Medulla oblongata (tissue), 1 donor: ENCODE data around the gene MTFR2.

Experiments
- DNase-seq: peaks from one replicate; pipeline ENCODE4 v3.0.0-alpha.2; 2015; ENCODE audit errors: extremely low spot score

The MTFR2 gene

GRCh38 chr6:136249811-136250685, at the start of gene MTFR2:
Gene MTFR2 (minus strand): TSS chr6:136250311. CDS start chr6:136249099, 1,212 bp downstream.
- DNase-seq: peak; percentile 99

GRCh38 chr6:136294621-136295020, 44.5 kb upstream of the MTFR2 start:
- DNase-seq: no peak

GRCh38 chr6:136290410-136291010, 40.4 kb upstream of the MTFR2 start:
- peak; percentile 79 for DNase-seq

- peak; percentile 100 for DNase-seq
Observed at GRCh38 chr6:136289579-136290409, 39.7 kb upstream of the MTFR2 start, which contains the start of gene BCLAF1. Gene BCLAF1 (minus strand): TSS chr6:136289846. CDS start chr6:136279866, 9,980 bp downstream.

- DNase-seq: peak; percentile 91
Observed at GRCh38 chr6:136289327-136289578, 39.1 kb upstream of the MTFR2 start.

GRCh38 chr6:136288566-136289326, 38.6 kb upstream of the MTFR2 start:
- DNase-seq: peak; percentile 84

GRCh38 chr6:136284909-136285308, 34.8 kb upstream of the MTFR2 start:
- DNase-seq: no peak

GRCh38 chr6:136282906-136283305, 32.8 kb upstream of the MTFR2 start:
- no peak for DNase-seq

- DNase-seq: no peak
Observed at GRCh38 chr6:136280032-136280609, 30.0 kb upstream of the MTFR2 start.

GRCh38 chr6:136274062-136274461, 24.0 kb upstream of the MTFR2 start:
- no peak for DNase-seq

GRCh38 chr6:136265101-136265500, 15.0 kb upstream of the MTFR2 start:
- no peak for DNase-seq

- no peak for DNase-seq
Observed at GRCh38 chr6:136262940-136263339, 12.8 kb upstream of the MTFR2 start.

GRCh38 chr6:136254851-136255466, 4.8 kb upstream of the MTFR2 start:
- DNase-seq: no peak

GRCh38 chr6:136253734-136254133, 3.6 kb upstream of the MTFR2 start:
- no peak for DNase-seq

- no peak for DNase-seq
Observed at GRCh38 chr6:136252441-136252840, 2.3 kb upstream of the MTFR2 start.

- no peak for DNase-seq
Observed at GRCh38 chr6:136251394-136251793, 1.3 kb upstream of the MTFR2 start.

- peak; percentile 14 for DNase-seq
Observed at GRCh38 chr6:136250686-136251008, 536 bp upstream of the MTFR2 start.

GRCh38 chr6:136249336-136249735, 775 bp downstream of the MTFR2 start:
- no peak for DNase-seq

GRCh38 chr6:136244061-136244616, 6.0 kb downstream of the MTFR2 start:
- no peak for DNase-seq

- no peak for DNase-seq
Observed at GRCh38 chr6:136236466-136237293, 13.4 kb downstream of the MTFR2 start.
